KOPT-K1 (cell line): ENCODE data around the gene TFCP2L1.

Experiments used
- H3K27ac ChIP-seq: fragments of 200-600 bp; sonication (generic); 2 replicates; pipeline ENCODE4 v1.5.1; 2016; ENCODE audit warnings: antibody characterized with exemption, mild to moderate bottlenecking, low read depth, low read length; ENCODE audit not compliant: poor library complexity, severe bottlenecking
- H3K36me3 ChIP-seq: fragments of 200-600 bp; sonication (generic); 2 replicates; pipeline ENCODE4 v1.5.1; 2017; ENCODE audit warnings: antibody characterized with exemption, mild to moderate bottlenecking, low read length, moderate library complexity; ENCODE audit not compliant: insufficient read depth
- H3K9me3 ChIP-seq: fragments of 200-600 bp; sonication (generic); 2 replicates; pipeline ENCODE4 v1.5.1; 2017; ENCODE audit warnings: antibody characterized with exemption, low read length, mild to moderate bottlenecking; ENCODE audit not compliant: insufficient read depth, poor library complexity, severe bottlenecking

Gene TFCP2L1

DNA sequence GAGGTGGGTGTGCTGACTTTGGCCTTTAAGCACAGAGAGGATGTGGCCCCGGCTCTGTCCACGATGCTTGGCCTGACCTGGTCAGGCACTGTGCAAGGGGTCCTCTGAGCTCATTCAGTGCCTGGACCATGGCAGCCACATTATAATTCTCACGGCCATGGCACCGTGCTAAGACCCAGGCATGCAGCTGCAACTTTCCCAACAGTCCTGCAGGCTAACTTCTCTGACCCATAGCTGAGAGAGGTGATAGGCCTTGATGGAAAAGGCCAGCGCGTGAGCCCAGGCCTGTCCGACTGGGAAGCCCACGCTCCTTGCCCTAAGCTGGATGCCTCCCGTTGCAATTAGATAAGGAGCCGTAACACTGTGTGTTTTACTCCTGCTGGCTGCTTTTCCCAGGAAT, 99.9 kb downstream of the TFCP2L1 start:
- Histone ChIP-seq H3K27ac (no peak overlapping the region), H3K9me3 (no peaks in the 10 kb centered on the region), H3K36me3 (no peaks in the 10 kb centered on the region)

DNA sequence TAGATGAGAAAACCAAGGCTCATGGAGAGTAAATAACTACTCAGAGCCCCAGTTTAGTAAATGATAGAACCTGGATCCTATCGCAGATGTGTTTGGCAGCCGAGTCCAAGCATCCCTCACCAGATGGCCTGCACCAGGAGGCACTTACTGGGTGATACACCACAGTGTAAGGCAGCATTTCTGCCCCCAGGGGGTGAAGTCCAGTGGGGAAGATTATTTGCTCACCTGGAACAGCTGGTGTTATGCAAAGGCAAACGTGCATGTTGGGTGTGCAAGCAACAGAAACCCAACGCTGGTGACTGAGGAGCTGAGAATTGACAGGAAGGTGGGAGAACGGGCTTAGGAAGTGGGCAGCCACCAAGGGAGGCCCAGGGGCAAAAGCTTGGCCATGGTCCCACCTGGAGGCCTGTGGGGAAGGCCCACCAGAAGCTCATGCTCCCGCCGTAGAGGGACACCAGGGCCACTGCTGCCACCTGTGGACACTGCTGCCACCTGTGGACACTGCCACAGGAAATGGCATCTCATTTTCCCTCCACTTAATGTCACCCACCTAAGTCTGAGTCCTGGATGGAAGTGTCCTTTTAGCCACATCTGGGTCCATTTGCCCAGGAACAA, 100.6 kb downstream of the TFCP2L1 start:
- Histone ChIP-seq H3K27ac (no peak overlapping the region), H3K9me3 (no peaks in the 10 kb centered on the region), H3K36me3 (no peaks in the 10 kb centered on the region)

DNA sequence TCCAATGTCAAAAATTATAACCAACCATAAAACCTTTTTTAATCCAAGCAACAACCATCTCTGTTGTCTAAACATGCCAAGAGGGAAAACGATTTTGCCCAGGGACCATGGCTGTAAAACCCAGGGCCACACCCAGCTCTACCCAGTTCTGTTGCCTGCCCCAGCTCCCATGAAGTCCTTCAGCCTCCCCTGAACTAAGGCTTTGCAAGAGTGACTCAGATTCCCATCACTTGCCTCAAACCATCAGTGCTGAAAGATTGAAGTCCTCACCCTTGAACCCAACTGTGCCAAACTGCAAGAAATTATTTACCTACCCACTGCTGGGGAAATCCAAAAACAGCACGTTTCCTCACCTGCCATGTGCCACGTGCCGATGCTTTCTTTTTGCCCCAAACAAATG, 102.5 kb downstream of the TFCP2L1 start:
- H3K27ac ChIP-seq: no peak overlapping the region
- no peaks in the 10 kb centered on the region for H3K9me3 ChIP-seq
- H3K36me3 ChIP-seq: no peaks in the 10 kb centered on the region

DNA sequence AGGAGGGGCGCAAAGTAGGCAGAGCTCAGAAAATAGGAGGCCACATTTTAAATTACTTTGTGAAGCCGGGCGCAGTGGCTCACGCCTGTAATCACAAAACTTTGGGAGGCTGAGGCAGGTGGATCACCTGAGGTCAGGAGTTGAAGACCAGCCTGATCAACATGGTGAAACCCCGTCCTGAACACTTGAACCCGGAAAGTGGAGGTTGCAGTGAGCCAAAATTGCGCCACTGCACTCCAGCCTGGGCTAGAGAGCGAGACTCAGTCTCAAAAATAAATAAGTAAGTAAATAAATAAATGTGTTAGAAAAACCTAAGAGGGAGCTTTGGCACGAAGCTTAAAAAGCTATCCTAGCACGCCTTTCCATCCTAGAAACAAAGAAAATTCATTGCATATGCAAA, 105.5 kb downstream of the TFCP2L1 start:
- no peaks in the 10 kb centered on the region for H3K36me3 ChIP-seq
- no peak overlapping the region for H3K27ac ChIP-seq
- no peaks in the 10 kb centered on the region for H3K9me3 ChIP-seq

DNA sequence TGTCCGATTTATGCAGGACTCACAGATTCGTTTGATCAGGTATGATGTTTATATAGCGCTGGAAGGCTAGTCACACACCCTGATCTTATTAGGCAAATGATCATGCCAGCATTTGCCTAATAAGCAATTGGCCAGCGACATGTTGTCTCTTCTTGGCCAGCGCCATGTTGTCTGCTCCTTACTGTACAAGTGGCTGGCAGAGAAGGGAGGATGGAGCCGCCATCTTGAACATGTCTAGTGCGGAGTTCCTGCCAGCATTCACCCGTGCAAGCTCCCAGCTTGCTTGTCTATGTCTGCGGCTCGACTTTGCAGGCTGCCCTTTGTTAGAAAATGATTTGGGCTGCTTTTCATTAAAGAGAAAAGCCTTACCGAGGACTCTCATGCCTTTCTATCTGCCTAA, 106.3 kb downstream of the TFCP2L1 start:
- Histone ChIP-seq H3K9me3 (no peaks in the 10 kb centered on the region), H3K27ac (no peak overlapping the region), H3K36me3 (no peaks in the 10 kb centered on the region)

DNA sequence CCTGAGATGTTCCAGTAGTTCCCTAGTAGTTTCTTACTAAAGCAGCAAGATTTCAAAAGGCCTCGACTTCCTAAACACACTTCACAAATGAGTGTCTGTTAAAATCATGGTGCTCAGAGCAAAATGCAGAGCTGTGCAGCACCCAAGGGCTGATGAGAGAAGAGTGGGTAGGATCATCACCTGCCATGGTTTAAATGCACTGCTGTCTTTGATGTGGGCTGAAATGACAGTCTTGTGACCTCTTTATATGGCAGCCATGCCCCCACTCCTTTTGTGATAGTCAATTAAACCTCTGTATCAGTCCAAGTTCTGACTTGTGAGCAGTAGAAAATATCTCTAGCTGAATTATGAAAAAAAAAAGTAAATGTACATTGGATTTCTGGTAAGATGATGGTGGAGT, 107.1 kb downstream of the TFCP2L1 start:
- Histone ChIP-seq H3K36me3 (no peaks in the 10 kb centered on the region), H3K27ac (no peak overlapping the region), H3K9me3 (no peaks in the 10 kb centered on the region)

DNA sequence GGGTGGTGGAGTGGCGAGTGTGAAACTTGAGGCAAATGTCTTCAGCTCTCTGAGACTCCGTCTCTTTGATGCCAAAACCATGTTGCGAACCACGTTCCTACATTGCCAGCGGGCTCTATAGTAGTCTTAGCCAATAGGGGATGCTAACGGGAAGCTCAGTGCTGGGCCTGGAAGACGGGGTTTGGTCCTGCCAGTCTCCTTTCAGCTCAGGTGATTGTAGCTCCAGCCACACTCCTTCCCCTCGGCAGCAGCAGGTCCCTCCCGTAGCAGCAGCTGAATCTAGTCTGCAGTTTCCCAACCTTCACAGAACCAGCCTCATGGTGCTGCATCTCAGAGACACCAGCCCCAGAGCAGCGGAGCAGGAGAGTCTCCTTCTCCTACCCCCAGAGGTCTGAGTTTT, 109.7 kb downstream of the TFCP2L1 start:
- Histone ChIP-seq H3K9me3 (peaks cover 16% of the 10 kb centered on the region), H3K36me3 (no peaks in the 10 kb centered on the region), H3K27ac (no peak overlapping the region)

DNA sequence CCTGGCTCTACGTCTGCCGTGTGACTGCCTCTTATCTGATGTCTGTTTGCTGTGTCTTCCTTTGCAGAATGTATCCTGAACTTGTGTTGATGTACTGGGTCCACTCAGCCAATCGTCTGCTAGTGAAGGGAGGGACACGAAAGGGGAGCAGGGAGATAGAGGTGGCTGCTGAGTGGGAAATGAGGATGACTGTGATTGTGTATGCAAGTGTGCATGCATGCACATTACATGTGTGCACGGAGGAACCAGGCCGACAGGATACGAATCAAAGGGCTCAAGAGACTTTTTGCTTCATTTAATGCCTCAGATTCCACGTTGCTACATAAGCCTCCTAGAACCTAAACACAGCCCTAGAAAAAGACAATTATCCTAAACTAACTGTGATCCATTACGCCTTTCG, 111.2 kb downstream of the TFCP2L1 start:
- Histone ChIP-seq H3K27ac (no peak overlapping the region), H3K36me3 (no peaks in the 10 kb centered on the region), H3K9me3 (peaks cover 22% of the 10 kb centered on the region)

DNA sequence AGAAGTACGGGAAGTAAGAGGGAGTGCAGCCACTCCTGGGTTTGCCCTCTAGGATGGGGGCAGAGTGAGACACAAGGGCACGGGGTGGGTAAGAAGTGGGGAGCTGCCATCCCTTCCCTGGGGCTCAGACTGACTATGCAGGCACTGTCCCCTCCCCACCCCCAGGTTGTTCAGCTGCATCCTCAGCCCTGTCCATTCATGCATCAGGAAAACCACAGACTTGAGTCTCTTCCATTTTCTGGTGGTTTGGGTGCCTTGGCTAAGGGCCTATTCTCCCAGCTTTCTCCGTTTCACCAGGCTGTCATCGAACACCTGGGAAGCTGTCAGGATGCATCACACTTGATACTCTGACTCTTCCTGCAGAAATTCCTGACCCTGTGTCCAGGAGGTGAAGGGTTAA, 111.9 kb downstream of the TFCP2L1 start:
- Histone ChIP-seq H3K9me3 (peaks cover 22% of the 10 kb centered on the region), H3K36me3 (no peaks in the 10 kb centered on the region), H3K27ac (no peak overlapping the region)

DNA sequence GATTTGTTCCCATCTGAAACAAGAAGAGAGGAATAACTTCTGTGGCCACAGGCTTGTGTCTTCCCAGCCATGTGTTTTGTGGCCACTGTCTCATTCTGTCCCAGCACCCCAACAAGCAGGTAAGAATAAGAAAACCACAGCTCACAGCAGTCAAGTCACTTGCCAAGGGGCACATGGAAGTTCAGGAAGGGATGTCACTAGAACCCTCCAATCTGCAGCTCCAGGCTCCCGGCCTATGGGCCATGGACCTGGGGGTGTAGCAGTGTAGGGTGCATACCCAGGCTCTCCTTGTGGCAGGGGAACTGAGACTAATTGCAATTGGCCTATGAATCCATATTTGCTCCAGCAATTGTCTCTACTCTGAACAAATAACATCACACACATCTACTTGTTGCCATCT, 112.5 kb downstream of the TFCP2L1 start:
- Histone ChIP-seq H3K27ac (no peak overlapping the region), H3K9me3 (peaks cover 22% of the 10 kb centered on the region), H3K36me3 (no peaks in the 10 kb centered on the region)

DNA sequence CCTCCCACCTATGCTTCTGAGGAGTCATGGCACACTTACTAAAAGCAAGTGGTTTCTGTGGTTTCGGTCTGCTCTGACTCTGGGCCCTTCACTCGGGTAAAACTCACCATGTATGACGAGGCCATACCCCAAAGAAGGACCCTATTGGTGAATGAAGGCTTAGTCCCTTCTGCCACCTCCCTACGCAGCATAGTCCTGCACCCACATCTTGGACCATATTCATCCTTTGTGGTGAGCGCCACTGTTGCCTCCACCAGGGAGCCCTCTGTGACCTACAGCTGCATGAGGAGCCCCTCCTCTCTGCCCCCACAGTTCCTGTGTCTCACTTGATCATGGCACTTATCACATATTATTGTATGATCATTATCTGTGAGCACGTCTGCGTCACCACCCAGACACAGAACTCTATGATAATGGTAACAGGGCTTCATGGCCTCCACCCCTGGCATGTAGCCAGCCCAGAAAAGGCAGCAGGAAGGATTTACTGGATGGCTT, 113.3 kb downstream of the TFCP2L1 start:
- H3K27ac ChIP-seq: no peak overlapping the region
- no peaks in the 10 kb centered on the region for H3K36me3 ChIP-seq
- H3K9me3 ChIP-seq: peaks cover 22% of the 10 kb centered on the region

DNA sequence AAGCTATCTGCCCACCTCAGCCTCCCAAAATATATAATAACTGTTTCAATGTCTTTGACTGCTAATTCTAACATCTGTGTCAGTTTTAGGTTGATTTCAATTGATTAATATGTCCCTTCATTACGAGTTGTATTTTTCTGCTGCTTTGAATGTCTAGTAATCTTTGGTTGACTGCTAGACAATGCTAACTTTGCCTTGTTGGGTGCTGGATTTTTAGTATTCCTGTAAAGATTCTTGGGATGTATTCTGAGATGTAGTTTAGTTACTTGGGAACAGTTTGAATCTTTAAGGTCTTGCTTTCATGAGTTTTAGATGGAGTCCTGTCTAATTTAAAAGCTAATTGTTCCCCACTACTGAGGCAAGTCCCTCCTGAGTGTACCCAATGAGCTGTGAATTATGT, 114.4 kb downstream of the TFCP2L1 start:
- Histone ChIP-seq H3K36me3 (no peaks in the 10 kb centered on the region), H3K9me3 (peaks cover 22% of the 10 kb centered on the region), H3K27ac (no peak overlapping the region)

DNA sequence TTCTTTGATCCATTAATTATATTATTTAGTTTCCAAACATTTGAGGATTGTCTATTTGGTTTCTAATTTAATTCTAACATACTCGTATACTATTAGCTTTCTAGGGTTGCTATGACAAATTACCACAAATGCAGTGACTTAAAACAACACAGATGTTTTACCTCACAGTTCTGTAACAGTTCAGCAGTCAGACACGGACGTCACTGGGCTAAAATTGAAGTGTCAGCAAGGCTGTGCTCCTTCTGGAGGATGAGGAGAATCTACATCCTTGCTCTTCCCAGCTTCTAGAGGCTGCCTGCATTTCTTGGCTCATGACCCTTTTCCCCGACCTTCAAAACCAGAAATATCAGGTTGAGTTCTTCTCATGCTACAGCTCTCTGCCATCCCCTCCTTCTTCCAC, 117.6 kb downstream of the TFCP2L1 start:
- Histone ChIP-seq H3K27ac (no peak overlapping the region), H3K9me3 (peaks cover 22% of the 10 kb centered on the region)

More for the DNA sequence above, 117.6 kb downstream of the TFCP2L1 start:
- no peaks in the 10 kb centered on the region for H3K36me3 ChIP-seq
